ENCODE measurements around the gene ICOS.
"Not testable (repeated sequence)": the region's sequence is repeated elsewhere in the genome, so short reads cannot be mapped to it uniquely, and the experiment has no call there.

Gene ICOS

DNA sequence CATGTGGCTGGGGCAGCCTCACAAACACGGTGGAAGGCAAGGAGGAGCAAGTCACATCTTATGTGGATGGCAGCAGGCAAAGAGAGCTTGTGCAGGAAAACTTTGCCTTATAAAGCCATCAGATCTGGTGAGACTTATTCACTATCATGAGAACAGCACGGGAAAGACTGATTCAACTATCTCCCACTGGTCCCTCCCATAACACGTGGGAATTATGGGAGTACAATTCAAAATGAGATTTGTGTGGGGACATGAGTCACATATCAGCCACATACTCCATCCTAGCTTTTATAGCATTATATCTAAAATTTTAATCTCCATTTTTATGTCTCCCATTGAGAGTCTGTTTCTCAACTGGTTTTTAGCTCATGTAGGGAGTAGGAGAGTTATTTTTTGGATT is 45.7 kb downstream of the ICOS start:
- no peak for DNase-seq

DNA sequence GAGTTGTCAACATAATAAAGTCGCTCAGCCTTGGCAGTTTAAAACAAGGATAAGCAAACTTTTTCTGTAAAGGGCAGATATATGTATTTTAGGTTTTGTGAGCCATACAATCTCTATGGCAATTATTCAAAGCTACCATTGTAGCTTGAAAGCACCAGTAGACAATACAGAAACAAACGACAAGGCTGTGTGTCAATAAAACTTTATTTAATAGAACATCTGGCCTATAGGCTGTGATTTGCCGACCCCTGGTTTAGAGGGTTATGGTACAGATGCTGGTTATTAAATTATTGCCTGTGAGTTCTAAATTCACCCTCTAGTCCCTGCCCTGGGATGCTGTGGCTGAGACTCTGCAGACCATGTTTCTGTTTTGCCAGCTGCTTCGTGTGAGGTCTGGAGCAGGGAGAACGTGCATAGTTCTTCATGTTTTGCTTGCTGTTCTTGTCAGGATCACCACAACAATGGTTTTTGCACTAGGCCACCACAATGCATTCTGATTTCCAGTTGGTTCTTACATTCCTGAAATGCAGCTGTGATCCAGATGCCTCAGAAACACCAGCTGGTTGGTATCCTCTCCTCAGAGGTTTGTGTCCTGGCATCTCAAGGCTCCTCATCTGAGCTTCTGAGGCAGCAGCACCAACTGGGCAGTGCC is 46.6 kb downstream of the ICOS start:
- no peak for DNase-seq

DNA sequence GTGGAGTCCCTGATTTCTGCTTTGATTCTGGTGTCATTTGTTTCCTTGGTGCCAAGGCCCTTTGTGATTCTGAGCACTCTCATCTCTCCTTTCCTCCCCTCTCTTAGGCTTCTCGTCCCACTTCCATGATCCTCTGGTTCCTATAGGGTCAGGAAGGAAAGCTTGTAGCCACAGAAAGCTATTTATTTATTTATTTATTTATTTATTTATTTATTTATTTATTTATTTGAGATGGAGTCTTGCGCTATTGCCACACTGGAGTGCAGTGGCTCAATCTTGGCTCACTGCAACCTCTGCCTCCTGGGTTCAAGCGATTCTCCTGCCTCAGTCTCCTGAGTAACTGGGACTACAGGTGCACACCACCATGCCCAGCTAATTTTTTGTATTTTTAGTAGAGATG is 49.4 kb downstream of the ICOS start:
- not testable (repeated sequence) for DNase-seq

- no peak for DNase-seq
Measured at GRCh38 chr2:203987959-203988358, 51.4 kb downstream of the ICOS start.

GRCh38 chr2:203988500-203989260 is 52.1 kb downstream of the ICOS start:
- no peak for DNase-seq

DNA sequence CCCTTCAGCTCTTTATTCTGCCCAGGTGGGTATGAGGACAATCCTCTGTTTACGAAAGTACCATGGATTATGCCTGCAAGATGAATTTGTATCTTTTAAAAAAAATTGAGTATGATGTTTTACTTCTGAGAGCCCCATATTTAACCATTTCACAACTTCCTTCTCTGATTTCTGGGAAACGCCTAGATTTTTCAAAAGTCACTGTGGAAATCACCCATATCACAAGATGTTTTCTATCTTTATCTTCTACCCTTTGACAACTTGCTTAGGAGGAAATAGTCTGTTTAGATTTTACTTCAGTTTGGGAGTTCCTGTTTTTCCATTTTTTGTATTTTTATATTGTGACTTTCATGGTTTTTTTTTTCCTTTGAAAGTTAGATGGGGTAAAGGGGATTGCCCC is 53.0 kb downstream of the ICOS start:
- DNase-seq = no peak

GRCh38 chr2:203992509-203992908 is 55.9 kb downstream of the ICOS start:
- DNase-seq = no peak

DNA sequence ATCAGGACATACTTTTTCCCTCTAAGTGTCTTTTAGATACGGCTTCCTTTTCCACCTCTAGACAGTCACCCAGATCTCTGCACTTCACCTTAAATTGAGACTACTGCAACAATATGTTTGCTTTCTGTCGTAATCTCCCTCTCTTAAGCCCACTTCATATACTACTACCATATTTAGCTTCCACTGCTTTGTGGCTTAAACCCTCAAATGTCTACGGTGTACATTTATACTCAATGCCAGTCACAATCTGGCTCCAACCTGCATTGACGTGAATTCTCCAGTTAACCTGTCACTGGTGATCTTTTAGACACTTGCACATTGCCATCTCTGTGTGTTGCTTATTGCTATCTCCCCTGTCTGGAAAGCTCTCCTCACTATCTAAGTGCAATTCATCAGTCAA is 56.4 kb downstream of the ICOS start:
- no peak for DNase-seq

DNA sequence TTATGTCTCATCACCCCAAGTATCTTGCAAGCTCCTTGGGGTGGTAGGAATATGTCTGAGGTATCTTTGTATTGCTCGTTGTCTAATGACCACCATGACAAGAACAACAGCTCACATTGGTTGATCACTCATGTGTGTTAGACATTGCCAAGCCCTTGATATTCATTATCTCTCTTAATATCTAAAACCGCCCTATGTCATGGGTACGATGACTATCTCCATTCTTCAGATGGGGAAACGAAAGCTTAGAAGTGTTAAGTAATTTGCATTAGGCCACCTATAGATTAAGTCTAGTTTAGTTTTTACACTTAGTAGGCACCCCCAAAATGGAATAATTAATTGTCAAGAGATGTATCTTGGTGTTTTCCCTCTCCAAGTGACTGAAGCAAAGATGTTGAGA is 57.0 kb downstream of the ICOS start:
- DNase-seq = no peak

GRCh38 chr2:203994735-203995134 is 58.2 kb downstream of the ICOS start:
- DNase-seq = no peak

DNA sequence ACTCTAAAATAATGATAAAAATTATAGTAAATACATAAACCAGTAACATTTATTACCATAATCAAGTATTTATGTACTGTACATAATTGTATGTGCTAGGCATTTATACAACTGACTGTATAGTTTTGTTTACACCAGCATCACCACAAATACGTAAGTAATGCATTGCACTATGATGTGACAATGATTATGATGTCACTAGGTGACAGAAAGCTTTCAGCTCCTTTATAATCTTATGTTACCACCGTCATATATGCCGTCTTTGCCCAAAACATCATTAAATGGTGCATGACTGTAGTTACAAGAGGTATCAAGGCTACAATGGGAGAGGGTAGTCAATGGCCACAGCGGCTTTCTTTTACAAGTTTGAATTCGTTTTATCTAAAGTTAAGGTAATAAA is 60.1 kb downstream of the ICOS start:
- no peak for DNase-seq

- DNase-seq = no peak
Measured at GRCh38 chr2:203997481-203997880, 60.9 kb downstream of the ICOS start.

- DNase-seq = no peak
Measured at GRCh38 chr2:203997980-203998809, 61.6 kb downstream of the ICOS start.

DNA sequence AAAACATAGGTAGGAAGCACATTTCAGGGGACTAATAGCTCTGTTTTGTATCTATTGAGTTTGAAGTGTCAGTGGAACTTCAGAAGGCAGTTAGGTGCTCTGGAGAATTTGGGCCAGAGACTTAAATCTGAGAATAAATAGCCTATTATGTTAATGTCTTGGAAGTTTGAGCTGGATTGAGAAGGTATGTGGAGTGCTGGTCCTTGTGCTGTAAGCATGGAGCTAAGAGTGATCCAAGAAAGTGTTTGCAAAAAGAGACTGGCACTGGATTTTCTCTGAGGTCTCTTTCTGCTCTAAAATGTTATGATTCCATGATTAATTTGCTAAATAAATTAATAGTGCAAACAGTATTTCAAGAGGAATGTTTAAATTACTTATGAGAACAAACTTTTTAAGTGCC is 63.3 kb downstream of the ICOS start:
- no peak for DNase-seq

GRCh38 chr2:204000446-204000845 is 63.9 kb downstream of the ICOS start:
- no peak for DNase-seq

GRCh38 chr2:204003276-204003990 is 66.9 kb downstream of the ICOS start:
- no peak for DNase-seq

GRCh38 chr2:204004912-204005311 is 68.3 kb downstream of the ICOS start:
- DNase-seq = no peak

DNA sequence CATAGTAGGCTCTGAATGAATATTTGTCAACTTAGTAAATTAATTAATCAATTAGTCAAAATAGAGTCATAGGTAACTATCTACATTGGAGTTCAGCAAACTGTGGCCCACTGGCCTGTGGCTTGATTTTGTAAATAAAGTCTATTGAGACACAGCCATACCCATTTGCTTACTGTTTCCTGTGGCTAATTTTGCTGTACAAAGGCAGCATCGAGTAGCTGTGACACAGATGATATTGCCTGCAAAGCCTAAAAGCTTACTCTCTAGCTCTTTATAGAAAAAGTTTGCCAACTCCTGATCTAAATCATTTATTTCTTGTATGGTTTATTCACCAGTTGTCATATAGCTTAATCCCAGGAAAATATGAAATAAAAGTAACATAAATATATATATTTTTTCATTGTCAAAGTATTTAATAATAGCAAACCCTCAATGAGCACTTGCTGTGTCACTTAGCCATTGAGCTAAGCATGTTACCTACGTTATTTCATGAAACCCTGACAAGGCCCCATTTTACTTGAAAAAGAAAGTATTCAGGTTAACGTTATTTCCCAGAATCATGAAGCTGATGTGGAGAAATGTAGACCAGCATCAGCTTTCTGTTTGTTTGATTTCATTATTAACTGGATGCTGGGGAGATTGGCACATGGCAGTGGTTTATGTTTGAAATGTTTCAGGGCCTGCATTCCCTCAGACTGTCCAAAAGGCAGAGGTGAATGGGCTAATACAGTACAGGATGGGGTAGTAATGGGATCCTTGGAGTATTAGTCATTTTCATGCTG is 69.6 kb downstream of the ICOS start:
- DNase-seq = no peak

- DNase-seq = no peak
Measured at GRCh38 chr2:204008352-204008751, 71.8 kb downstream of the ICOS start.

DNA sequence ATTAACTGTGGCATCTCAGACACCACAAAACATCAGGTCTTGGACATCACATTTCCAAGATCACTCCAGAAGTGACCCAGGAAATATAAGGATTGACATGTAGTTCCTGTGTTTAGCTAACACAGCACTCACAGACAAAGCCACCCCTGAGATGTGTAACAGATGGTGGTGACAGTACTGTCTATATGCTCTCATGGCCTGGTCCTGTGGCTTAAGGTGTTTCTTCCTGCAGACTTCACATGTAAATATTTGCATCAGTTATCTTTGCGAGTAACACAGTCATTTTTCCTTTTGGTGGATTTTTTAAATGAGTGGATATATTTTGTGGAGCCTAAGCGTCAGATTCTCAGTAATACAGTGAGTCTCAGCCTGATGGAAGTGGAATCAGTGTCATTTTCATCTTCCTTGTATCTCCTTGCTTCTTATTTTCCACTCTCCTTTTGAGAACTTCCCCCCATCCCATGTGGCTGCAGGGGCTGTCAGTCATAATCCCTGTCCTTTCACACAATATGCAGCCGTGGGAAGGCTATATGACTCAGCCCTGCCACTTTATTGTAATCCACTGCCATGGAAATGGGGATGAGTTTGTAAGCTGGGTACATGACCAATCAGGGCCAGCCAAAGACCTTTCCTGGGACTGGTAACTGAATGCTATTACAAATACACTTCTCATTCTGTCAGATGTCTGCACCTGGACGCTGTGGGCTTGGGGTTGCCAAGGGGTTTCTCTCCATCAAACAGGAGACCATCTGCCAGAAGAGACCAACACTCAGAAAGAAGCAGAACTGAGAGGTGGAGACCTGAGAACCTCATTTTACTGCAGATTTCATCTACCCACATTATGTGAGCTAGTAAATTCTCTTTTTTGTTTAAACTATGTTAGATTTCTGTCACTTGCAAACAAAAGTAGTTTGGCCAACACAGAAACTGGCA is 74.3 kb downstream of the ICOS start:
- DNase-seq = no peak

Measured in NCI-H2171 treated with DMSO at 0.1 percent for 48 hours (cell line).